ENCODE measurements around the gene ZNF346.

GRCh38 chr5:177044641-177045040 is 22.1 kb downstream of the ZNF346 start:
- TF ChIP-seq CTCF (IDR thresholded peaks at IDR 0.05) (no peak), ZFX (IDR thresholded peaks at IDR 0.05; ENCODE audit: borderline replicate concordance) (no peak)
